ENCODE results near the gene FADS1.

FADS1 gene

GRCh38 chr11:61816736-61817455 lies at the start of gene FADS1:
FADS1 (minus strand) TSS chr11:61817003; CDS start chr11:61816929, 74 bp downstream.
- DNase-seq (ENCODE audit: low read depth, low spot score), result peak; percentile 86
- Histone ChIP-seq H3K9ac (ENCODE audit: insufficient read length, low read depth) (peak within 1 kb of the TSS; percentile 100), H3K9me3 (ENCODE audit: insufficient read depth, low read length) (peaks cover 7% of the 10 kb centered on the region; the same call in 1 of the 2 replicates), H3K4me3 (ENCODE audit: insufficient read length, low read depth) (peak within 1 kb of the TSS; percentile 96), H3K27me3 (ENCODE audit: insufficient read depth, insufficient read length) (no peaks in the 10 kb centered on the region), H3K36me3 (ENCODE audit: insufficient read depth, insufficient read length, low read length) (peaks cover 26% of the 10 kb centered on the region), H3K4me1 (ENCODE audit: insufficient read depth, insufficient read length) (peaks cover 7% of the 10 kb centered on the region)
- TF ChIP-seq ZNF274 (IDR thresholded peaks at IDR 0.05; ENCODE audit: low read depth, low read length) (no peak), SUZ12 (IDR thresholded peaks at IDR 0.05; ENCODE audit: extremely low read depth, insufficient read depth, insufficient read length) (no peak)

- Histone ChIP-seq H3K4me1 (ENCODE audit: insufficient read depth, insufficient read length) (peaks cover 30% of the 10 kb centered on the region), H3K27me3 (ENCODE audit: insufficient read depth, insufficient read length) (peaks cover 2% of the 10 kb centered on the region), H3K36me3 (ENCODE audit: insufficient read depth, insufficient read length, low read length) (peaks cover 52% of the 10 kb centered on the region), H3K4me3 (ENCODE audit: insufficient read length, low read depth) (no peak overlapping the region), H3K9ac (ENCODE audit: insufficient read length, low read depth) (peak overlapping the region; percentile 3), H3K9me3 (ENCODE audit: insufficient read depth, low read length) (no peaks in the 10 kb centered on the region)
- no peak for DNase-seq (ENCODE audit: low read depth, low spot score)
- no peak for TF ChIP-seq ZNF274 (IDR thresholded peaks at IDR 0.05; ENCODE audit: low read depth, low read length)
- TF ChIP-seq YY1 (IDR thresholded peaks at IDR 0.05; ENCODE audit: insufficient read depth, insufficient read length), result no peak
- no peak for TF ChIP-seq SUZ12 (IDR thresholded peaks at IDR 0.05; ENCODE audit: extremely low read depth, insufficient read depth, insufficient read length)
These were observed 49.6 kb upstream of the FADS1 start for GRCh38 chr11:61866231-61866957.

- Histone ChIP-seq H3K4me3 (ENCODE audit: insufficient read length, low read depth) (no peak overlapping the region), H3K36me3 (ENCODE audit: insufficient read depth, insufficient read length, low read length) (peaks cover 61% of the 10 kb centered on the region), H3K27me3 (ENCODE audit: insufficient read depth, insufficient read length) (no peaks in the 10 kb centered on the region), H3K4me1 (ENCODE audit: insufficient read depth, insufficient read length) (peaks cover 23% of the 10 kb centered on the region), H3K9me3 (ENCODE audit: insufficient read depth, low read length) (no peaks in the 10 kb centered on the region), H3K9ac (ENCODE audit: insufficient read length, low read depth) (no peak overlapping the region)
- DNase-seq (ENCODE audit: low read depth, low spot score), result no peak
- TF ChIP-seq SUZ12 (IDR thresholded peaks at IDR 0.05; ENCODE audit: extremely low read depth, insufficient read depth, insufficient read length), result no peak
- TF ChIP-seq YY1 (IDR thresholded peaks at IDR 0.05; ENCODE audit: insufficient read depth, insufficient read length), result no peak
- no peak for TF ChIP-seq ZNF274 (IDR thresholded peaks at IDR 0.05; ENCODE audit: low read depth, low read length)
These were observed 48.3 kb upstream of the FADS1 start for GRCh38 chr11:61864814-61865775.

GRCh38 chr11:61863548-61864081 lies 46.8 kb upstream of the FADS1 start:
- H3K9ac ChIP-seq (ENCODE audit: insufficient read length, low read depth), result no peak overlapping the region
- no peaks in the 10 kb centered on the region for H3K9me3 ChIP-seq (ENCODE audit: insufficient read depth, low read length)
- peaks cover 18% of the 10 kb centered on the region for H3K4me1 ChIP-seq (ENCODE audit: insufficient read depth, insufficient read length)
- no peak for TF ChIP-seq ZNF274 (IDR thresholded peaks at IDR 0.05; ENCODE audit: low read depth, low read length)
- no peak for TF ChIP-seq YY1 (IDR thresholded peaks at IDR 0.05; ENCODE audit: insufficient read depth, insufficient read length)
- TF ChIP-seq SUZ12 (IDR thresholded peaks at IDR 0.05; ENCODE audit: extremely low read depth, insufficient read depth, insufficient read length), result no peak
- no peaks in the 10 kb centered on the region for H3K27me3 ChIP-seq (ENCODE audit: insufficient read depth, insufficient read length)
- H3K36me3 ChIP-seq (ENCODE audit: insufficient read depth, insufficient read length, low read length), result peaks cover 73% of the 10 kb centered on the region
- DNase-seq (ENCODE audit: low read depth, low spot score), result no peak
- no peak overlapping the region for H3K4me3 ChIP-seq (ENCODE audit: insufficient read length, low read depth)

- Histone ChIP-seq H3K4me1 (ENCODE audit: insufficient read depth, insufficient read length) (peaks cover 18% of the 10 kb centered on the region), H3K9ac (ENCODE audit: insufficient read length, low read depth) (no peak overlapping the region), H3K27me3 (ENCODE audit: insufficient read depth, insufficient read length) (no peaks in the 10 kb centered on the region), H3K4me3 (ENCODE audit: insufficient read length, low read depth) (no peak overlapping the region), H3K9me3 (ENCODE audit: insufficient read depth, low read length) (no peaks in the 10 kb centered on the region), H3K36me3 (ENCODE audit: insufficient read depth, insufficient read length, low read length) (peaks cover 74% of the 10 kb centered on the region)
- no peak for DNase-seq (ENCODE audit: low read depth, low spot score)
- TF ChIP-seq YY1 (IDR thresholded peaks at IDR 0.05; ENCODE audit: insufficient read depth, insufficient read length) (no peak), ZNF274 (IDR thresholded peaks at IDR 0.05; ENCODE audit: low read depth, low read length) (no peak), SUZ12 (IDR thresholded peaks at IDR 0.05; ENCODE audit: extremely low read depth, insufficient read depth, insufficient read length) (no peak)
These were observed 46.1 kb upstream of the FADS1 start for GRCh38 chr11:61862714-61863547.

GRCh38 chr11:61861634-61862033 lies 44.8 kb upstream of the FADS1 start:
- H3K9ac ChIP-seq (ENCODE audit: insufficient read length, low read depth), result no peak overlapping the region
- H3K9me3 ChIP-seq (ENCODE audit: insufficient read depth, low read length), result no peaks in the 10 kb centered on the region
- DNase-seq (ENCODE audit: low read depth, low spot score), result no peak
- peaks cover 17% of the 10 kb centered on the region for H3K4me1 ChIP-seq (ENCODE audit: insufficient read depth, insufficient read length)
- TF ChIP-seq ZNF274 (IDR thresholded peaks at IDR 0.05; ENCODE audit: low read depth, low read length), result no peak
- no peak for TF ChIP-seq SUZ12 (IDR thresholded peaks at IDR 0.05; ENCODE audit: extremely low read depth, insufficient read depth, insufficient read length)
- TF ChIP-seq YY1 (IDR thresholded peaks at IDR 0.05; ENCODE audit: insufficient read depth, insufficient read length), result no peak
- peaks cover 81% of the 10 kb centered on the region for H3K36me3 ChIP-seq (ENCODE audit: insufficient read depth, insufficient read length, low read length)
- H3K4me3 ChIP-seq (ENCODE audit: insufficient read length, low read depth), result no peak overlapping the region
- H3K27me3 ChIP-seq (ENCODE audit: insufficient read depth, insufficient read length), result no peaks in the 10 kb centered on the region
